Activated CD8-positive, alpha-beta memory T cell treated with anti-CD3 and anti-CD28 coated beads for 48 hours (primary cell): ENCODE results near the gene NCAPH2.

Experiments used
- DNase-seq, 3 experiments: peaks; one replicate each; pipeline ENCODE4 v3.0.0-alpha.2; 2020; ENCODE audit warnings: low read depth in 2 of 3, low spot score in 2 of 3

The NCAPH2 gene

GRCh38 chr22:50569041-50569459, 61.0 kb downstream of the NCAPH2 start:
- no peak for DNase-seq

GRCh38 chr22:50569896-50570535, 62.0 kb downstream of the NCAPH2 start:
- no peak for DNase-seq

DNA sequence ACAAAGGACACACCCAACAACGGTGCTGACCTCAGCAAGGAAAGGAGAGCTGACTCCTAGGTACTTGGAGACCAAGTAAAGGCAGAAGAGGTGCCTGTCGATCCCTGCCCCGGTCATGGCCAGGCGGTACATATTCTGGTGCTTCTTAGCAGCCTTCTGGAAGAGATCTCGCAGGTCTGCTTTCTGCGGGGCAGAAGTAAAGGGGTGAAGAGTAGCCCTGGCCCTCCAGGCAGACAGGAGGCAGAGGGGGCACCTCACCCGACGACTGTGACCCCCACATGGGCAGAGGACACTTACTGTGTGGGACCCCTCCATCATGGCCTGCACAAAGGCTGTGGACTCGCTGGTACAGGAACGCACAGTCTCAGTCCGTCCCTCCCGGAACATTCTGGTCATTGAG, 62.8 kb downstream of the NCAPH2 start:
- no peak for DNase-seq

DNA sequence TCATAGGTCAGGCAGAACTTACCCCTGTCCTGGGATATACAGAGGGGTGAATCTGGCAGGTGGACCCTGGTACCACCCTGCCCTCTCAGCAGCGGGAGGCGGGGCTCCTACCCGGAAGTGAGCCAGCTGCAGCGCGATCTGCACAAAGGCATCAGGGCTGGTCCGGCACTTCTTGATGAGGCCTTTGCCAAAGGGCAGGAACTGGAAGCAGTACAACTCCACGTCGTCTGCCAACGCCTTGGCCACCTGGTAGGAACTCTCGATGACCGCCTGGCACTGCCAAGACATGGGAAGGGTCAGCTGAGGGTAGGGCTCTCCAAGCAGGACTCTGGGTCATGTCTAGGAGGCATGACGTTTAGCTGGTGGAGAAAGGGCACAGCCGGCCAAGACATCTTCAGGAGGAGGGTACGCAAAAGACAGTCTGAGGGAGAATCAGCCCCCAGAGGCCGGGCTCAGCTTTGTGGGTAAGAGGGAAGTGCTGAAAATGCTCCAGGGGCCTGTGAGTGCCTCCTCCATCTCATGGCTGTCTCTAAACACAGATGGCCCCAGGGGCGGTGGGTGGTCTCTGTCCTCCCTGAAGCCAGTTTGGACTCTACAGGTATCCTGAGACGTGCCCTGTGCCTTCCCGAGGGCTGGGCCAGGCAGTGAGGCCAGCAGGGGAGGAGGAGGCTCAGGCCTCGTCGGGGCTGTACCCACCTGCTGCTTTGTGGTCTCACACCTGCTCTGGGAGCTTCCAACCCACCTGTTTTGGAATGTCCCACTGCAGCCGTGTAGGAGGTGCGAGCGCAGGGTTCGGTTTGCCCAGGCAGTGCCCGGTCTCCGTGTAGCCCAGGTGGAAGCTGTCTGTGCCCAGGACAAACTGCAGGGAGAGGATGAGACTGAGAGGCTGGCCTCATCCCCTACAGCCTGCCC, 63.5 kb downstream of the NCAPH2 start:
- DNase-seq = no peak

DNA sequence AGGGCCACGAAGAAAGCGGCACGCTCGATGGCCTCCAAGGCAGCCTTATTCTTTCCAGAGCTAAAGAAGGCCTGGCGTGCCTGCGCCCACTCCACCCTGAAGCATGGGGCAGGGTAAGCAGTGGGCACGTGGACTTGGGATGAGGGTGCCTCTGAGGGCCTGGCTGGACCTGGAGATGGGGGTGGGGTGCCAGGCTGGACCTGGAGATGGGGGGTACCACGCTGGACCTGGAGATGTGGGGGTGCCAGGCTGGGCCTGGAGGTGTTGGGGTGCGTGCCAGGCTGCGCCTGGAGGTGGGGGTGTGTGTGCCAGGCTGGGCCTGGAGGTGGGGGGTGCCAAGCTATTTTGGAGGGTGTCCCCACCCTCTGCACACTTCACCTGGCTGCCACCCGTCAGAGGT, 64.9 kb downstream of the NCAPH2 start:
- DNase-seq = no peak

DNA sequence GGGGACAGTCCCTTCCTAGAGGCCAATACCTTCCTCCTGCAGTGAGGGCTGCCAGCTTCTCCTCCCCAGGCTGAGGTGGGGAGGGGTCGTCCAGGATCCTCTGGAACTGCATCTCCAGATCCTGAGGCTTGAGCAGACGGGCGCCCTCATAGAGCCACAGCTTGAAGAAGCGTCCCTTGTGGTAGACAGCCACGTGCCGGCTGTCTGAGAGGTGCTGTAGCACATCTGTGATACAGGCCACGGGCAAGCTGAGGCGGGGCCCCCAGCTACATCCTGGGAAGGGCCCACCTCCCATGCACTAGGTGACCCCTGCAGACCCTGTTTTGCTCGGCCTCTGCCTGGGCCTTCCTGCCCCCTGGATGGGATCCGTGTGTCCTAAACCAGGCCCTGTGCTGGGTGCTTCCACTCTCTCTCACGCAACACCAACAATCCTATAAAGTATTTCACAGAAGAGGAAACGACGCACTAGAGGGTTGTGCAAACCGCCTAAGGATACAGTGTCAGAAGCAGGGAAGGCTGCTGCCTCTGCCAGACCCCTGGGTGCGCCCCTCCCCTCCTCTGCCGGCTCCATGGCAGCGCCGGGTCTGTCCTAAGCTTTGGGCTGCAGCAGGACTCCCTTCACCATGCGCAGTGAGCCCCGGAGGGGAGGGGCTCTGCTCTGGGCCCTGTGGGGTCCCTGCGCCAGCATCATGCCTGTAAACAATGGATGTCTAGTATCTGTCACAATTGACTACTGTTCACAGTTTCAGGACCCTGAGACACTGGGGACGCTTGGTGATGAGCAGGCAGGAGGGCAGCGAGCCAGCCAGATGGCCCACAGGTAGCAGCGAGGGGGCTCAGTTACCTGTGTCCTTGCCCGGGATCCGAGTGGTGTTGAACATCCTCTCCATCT, 65.7 kb downstream of the NCAPH2 start:
- DNase-seq = no peak

DNA sequence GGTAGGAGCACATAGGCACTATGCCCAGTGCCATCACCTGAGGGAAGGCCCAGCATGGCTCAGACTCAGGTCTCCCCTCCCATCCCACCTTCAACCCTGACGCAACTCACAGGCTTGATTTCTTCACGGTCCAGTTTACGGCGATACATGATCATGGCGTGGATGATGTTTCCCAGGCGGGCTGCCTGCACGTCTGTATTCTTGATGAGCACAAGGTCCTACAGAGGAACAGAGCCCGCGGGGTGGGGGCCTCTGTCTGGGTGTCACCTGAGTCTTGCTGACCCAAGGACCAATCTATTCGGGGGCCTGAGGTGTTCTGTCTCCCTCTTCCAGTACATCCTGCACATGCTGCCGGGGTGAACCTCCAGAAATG, 66.3 kb downstream of the NCAPH2 start:
- DNase-seq = no peak
